ENCODE data around the gene DNPH1.

Gene DNPH1

GRCh38 chr6:43243664-43244321, 14.5 kb upstream of the DNPH1 start:
- DNase-seq: no peak

- DNase-seq: no peak
These were observed 13.8 kb upstream of the DNPH1 start, which contains the start of gene TTBK1 for GRCh38 chr6:43242908-43243663. Gene TTBK1 (plus strand): TSS chr6:43243481. CDS start chr6:43246661, 3,180 bp downstream.

- DNase-seq: no peak
These were observed 12.2 kb upstream of the DNPH1 start for GRCh38 chr6:43241446-43241845.

GRCh38 chr6:43240950-43241349, 11.7 kb upstream of the DNPH1 start:
- DNase-seq: peak; percentile 49

- DNase-seq: no peak
These were observed 9.8 kb upstream of the DNPH1 start for GRCh38 chr6:43239054-43239453.

- DNase-seq: no peak
These were observed 6.6 kb upstream of the DNPH1 start for GRCh38 chr6:43235841-43236240.

- no peak for DNase-seq
These were observed 2.6 kb upstream of the DNPH1 start for GRCh38 chr6:43231735-43232450.

GRCh38 chr6:43231053-43231452, 1.8 kb upstream of the DNPH1 start:
- DNase-seq: no peak

GRCh38 chr6:43229803-43230620, 731 bp upstream of the DNPH1 start:
- DNase-seq: no peak

GRCh38 chr6:43226192-43226851, 3.0 kb downstream of the DNPH1 start:
- no peak for DNase-seq

GRCh38 chr6:43223175-43223574, 6.1 kb downstream of the DNPH1 start:
- DNase-seq: no peak

- no peak for DNase-seq
These were observed 6.7 kb downstream of the DNPH1 start for GRCh38 chr6:43222418-43223059.

GRCh38 chr6:43221046-43221972, 8.0 kb downstream of the DNPH1 start:
- peak; percentile 21 for DNase-seq

- no peak for DNase-seq
These were observed 8.8 kb downstream of the DNPH1 start for GRCh38 chr6:43220439-43220951.

- DNase-seq: no peak
These were observed 9.5 kb downstream of the DNPH1 start for GRCh38 chr6:43219814-43220213.

GRCh38 chr6:43219119-43219518, 10.2 kb downstream of the DNPH1 start:
- no peak for DNase-seq

GRCh38 chr6:43217351-43217750, 11.9 kb downstream of the DNPH1 start:
- DNase-seq: no peak

- no peak for DNase-seq
These were observed 13.1 kb downstream of the DNPH1 start for GRCh38 chr6:43216200-43216599.

- DNase-seq: no peak
These were observed 14.2 kb downstream of the DNPH1 start for GRCh38 chr6:43215066-43215465.

GRCh38 chr6:43213431-43213830, 15.8 kb downstream of the DNPH1 start:
- no peak for DNase-seq
